GM23338 (cell line): ENCODE results near the gene CREB3L2. TPM values are rescaled to one million over a fixed set of nuclear protein-coding genes. Genes with fewer than 3 reads are reported as not detected.

Experiments
- ATAC-seq: fragments of 200-7000 bp; cut with Tn5 transposase; 3 replicates; pipeline ENCODE4 v1.9.1; 2020
- DNase-seq: peaks from one replicate; pipeline ENCODE4 v3.0.0-alpha.2; 2015; ENCODE audit warnings: low spot score
- H2AFZ ChIP-seq: fragments of 200-600 bp; sonication (generic); 2 replicates; pipeline ENCODE4 v1.8.0; 2016; ENCODE audit warnings: antibody characterized with exemption, mild to moderate bottlenecking, moderate library complexity
- H3F3A ChIP-seq: fragments of 200-600 bp; sonication (generic); replicated peaks from 2 replicates; pipeline ENCODE4 v1.8.0; 2017; ENCODE audit warnings: antibody characterized with exemption, mixed run types, low read depth
- H3K27ac ChIP-seq: fragments of 200-600 bp; sonication (generic); 2 replicates; pipeline ENCODE4 v1.6.1; 2016; ENCODE audit warnings: low read depth
- H3K27me3 ChIP-seq: fragments of 200-600 bp; sonication (generic); 2 replicates; pipeline ENCODE4 v1.8.0; 2016; ENCODE audit warnings: mild to moderate bottlenecking, mixed run types, moderate library complexity; ENCODE audit not compliant: insufficient read depth
- H3K36me3 ChIP-seq: fragments of 200-600 bp; sonication (generic); 2 replicates; pipeline ENCODE4 v1.8.0; 2016; ENCODE audit warnings: mild to moderate bottlenecking; ENCODE audit not compliant: insufficient read depth
- H3K4me1 ChIP-seq: fragments of 200-600 bp; sonication (generic); 2 replicates; pipeline ENCODE4 v1.8.0; 2016; ENCODE audit warnings: mild to moderate bottlenecking, moderate library complexity; ENCODE audit not compliant: insufficient read depth
- H3K4me2 ChIP-seq: fragments of 200-600 bp; sonication (generic); 2 replicates; pipeline ENCODE4 v1.7.1; 2017; ENCODE audit warnings: mixed run types
- H3K4me3 ChIP-seq: fragments of 200-600 bp; sonication (generic); 2 replicates; pipeline ENCODE4 v1.6.1; 2016; ENCODE audit warnings: mixed run types
- H3K79me2 ChIP-seq: fragments of 200-600 bp; sonication (generic); replicated peaks from 2 replicates; pipeline ENCODE4 v1.8.0; 2017; ENCODE audit warnings: mild to moderate bottlenecking; ENCODE audit not compliant: insufficient read depth
- H3K9me2 ChIP-seq: fragments of 200-600 bp; sonication (generic); 2 replicates; pipeline ENCODE4 v1.8.0; 2017; ENCODE audit not compliant: insufficient read depth
- H4K20me1 ChIP-seq: fragments of 200-600 bp; sonication (generic); replicated peaks from 2 replicates; pipeline ENCODE4 v1.8.0; 2017; ENCODE audit warnings: mild to moderate bottlenecking; ENCODE audit not compliant: insufficient read depth
- H3K27ac Mint-ChIP-seq: 2 replicates; pipeline ENCODE4 v1.8.0; 2020; ENCODE audit warnings: inconsistent platforms, mild to moderate bottlenecking, moderate library complexity, mixed read lengths
- H3K27me3 Mint-ChIP-seq: 3 replicates; pipeline ENCODE4 v1.8.0; 2022; ENCODE audit warnings: low read depth, mild to moderate bottlenecking, moderate library complexity, mixed read lengths, inconsistent platforms; ENCODE audit not compliant: insufficient read depth, poor library complexity
- H3K36me3 Mint-ChIP-seq: 3 replicates; pipeline ENCODE4 v1.8.0; 2021; ENCODE audit warnings: low read depth, mild to moderate bottlenecking, inconsistent platforms, moderate library complexity, mixed read lengths
- H3K4me1 Mint-ChIP-seq: 3 replicates; pipeline ENCODE4 v1.8.0; 2020; ENCODE audit warnings: mild to moderate bottlenecking, inconsistent platforms, mixed read lengths
- H3K4me3 Mint-ChIP-seq: 3 replicates; pipeline ENCODE4 v1.8.0; 2021; ENCODE audit warnings: moderate library complexity, mild to moderate bottlenecking, inconsistent platforms, mixed read lengths
- H3K9me3 Mint-ChIP-seq: 3 replicates; pipeline ENCODE4 v1.8.0; 2020; ENCODE audit warnings: moderate library complexity, mild to moderate bottlenecking, inconsistent platforms, mixed read lengths
- CREB1 ChIP-seq: fragments of 250-450 bp; sonication (Bioruptor Pico); IDR thresholded peaks from 2 replicates; pipeline ENCODE4 v1.5.0; 2020; ENCODE audit warnings: low read depth, mild to moderate bottlenecking, moderate library complexity
- EZH2phosphoT487 ChIP-seq: fragments of 200-600 bp; sonication (generic); IDR thresholded peaks from one replicate; pipeline ENCODE4 v1.8.1; 2018; ENCODE audit warnings: antibody characterized with exemption; ENCODE audit not compliant: unreplicated experiment
- NANOG ChIP-seq: IDR thresholded peaks from 2 replicates; pipeline ENCODE4 v1.6.1; 2016; ENCODE audit warnings: antibody characterized with exemption, borderline replicate concordance
- POLR2AphosphoS5 ChIP-seq: IDR thresholded peaks from 2 replicates; pipeline ENCODE4 v1.6.1; 2016; ENCODE audit warnings: antibody characterized with exemption, low read depth
- ZNF114 ChIP-seq: fragments of 250-450 bp; sonication (Bioruptor Pico); IDR thresholded peaks from 2 replicates; pipeline ENCODE4 v1.5.0; 2020; ENCODE audit warnings: mild to moderate bottlenecking, moderate library complexity
- polyA plus RNA-seq: library from polyadenylated mRNA; unstranded; fragments of >200 nt; fragmentation: Nextera tagmentation; extraction: Ambion mirVana; gene quantifications from 2 replicates; pipeline ENCODE4 v1.2.1, GENCODE V29; 2016
- total RNA-seq: library from RNA; depleted of rRNA; stranded (reverse); fragments of >200 nt; shearing (Covaris generic); gene quantifications from 2 replicates; pipeline ENCODE4 v1.2.3, GENCODE V29; 2014
- TF ChIP-seq, protein P1 (sequence below): fragments of 250-450 bp; sonication (Bioruptor Pico); IDR thresholded peaks from 2 replicates; pipeline ENCODE4 v1.5.0; 2020; ENCODE audit warnings: mild to moderate bottlenecking, moderate library complexity
- TF ChIP-seq, protein P2 (sequence below), 2 experiments: fragments of 200-600 bp in 1 of 2; sonication (generic) in 1 of 2; conservative IDR thresholded peaks; 2 replicates each; pipeline versions ENCODE4 v1.5.1 to v1.6.1; 2016 to 2017; ENCODE audit warnings: antibody characterized with exemption in 2 of 2, low read depth in 2 of 2, mild to moderate bottlenecking in 2 of 2, moderate library complexity in 1 of 2
- TF ChIP-seq, protein P3 (sequence below): IDR thresholded peaks from 2 replicates; pipeline ENCODE4 v1.6.1; 2016; ENCODE audit warnings: antibody characterized with exemption

The CREB3L2 gene
- total and polyA plus RNA-seq, 2 experiments from 2014 or later = 14.5 to 27.1 TPM

DNA sequence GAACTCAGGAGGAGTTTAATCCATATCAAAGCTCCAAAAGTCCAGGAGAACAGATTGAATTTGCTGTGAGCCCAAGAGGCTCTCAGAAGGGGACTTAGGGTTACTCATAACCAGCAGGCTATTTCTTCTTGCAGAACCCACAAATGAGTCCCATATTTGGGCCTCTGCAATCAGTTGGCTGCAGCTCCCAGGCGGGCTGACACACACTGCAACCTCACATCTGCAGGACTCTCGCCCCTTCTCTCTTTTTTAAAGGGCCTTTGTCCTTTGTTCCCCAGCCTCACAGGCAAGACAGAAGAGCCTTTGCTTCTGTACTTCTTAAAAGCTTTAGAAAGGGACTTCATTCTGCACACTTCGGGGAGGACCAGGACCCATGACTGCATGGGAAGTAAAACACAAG lies 26.7 kb downstream of the CREB3L2 start (continued):
- TF ChIP-seq, protein P1, sequence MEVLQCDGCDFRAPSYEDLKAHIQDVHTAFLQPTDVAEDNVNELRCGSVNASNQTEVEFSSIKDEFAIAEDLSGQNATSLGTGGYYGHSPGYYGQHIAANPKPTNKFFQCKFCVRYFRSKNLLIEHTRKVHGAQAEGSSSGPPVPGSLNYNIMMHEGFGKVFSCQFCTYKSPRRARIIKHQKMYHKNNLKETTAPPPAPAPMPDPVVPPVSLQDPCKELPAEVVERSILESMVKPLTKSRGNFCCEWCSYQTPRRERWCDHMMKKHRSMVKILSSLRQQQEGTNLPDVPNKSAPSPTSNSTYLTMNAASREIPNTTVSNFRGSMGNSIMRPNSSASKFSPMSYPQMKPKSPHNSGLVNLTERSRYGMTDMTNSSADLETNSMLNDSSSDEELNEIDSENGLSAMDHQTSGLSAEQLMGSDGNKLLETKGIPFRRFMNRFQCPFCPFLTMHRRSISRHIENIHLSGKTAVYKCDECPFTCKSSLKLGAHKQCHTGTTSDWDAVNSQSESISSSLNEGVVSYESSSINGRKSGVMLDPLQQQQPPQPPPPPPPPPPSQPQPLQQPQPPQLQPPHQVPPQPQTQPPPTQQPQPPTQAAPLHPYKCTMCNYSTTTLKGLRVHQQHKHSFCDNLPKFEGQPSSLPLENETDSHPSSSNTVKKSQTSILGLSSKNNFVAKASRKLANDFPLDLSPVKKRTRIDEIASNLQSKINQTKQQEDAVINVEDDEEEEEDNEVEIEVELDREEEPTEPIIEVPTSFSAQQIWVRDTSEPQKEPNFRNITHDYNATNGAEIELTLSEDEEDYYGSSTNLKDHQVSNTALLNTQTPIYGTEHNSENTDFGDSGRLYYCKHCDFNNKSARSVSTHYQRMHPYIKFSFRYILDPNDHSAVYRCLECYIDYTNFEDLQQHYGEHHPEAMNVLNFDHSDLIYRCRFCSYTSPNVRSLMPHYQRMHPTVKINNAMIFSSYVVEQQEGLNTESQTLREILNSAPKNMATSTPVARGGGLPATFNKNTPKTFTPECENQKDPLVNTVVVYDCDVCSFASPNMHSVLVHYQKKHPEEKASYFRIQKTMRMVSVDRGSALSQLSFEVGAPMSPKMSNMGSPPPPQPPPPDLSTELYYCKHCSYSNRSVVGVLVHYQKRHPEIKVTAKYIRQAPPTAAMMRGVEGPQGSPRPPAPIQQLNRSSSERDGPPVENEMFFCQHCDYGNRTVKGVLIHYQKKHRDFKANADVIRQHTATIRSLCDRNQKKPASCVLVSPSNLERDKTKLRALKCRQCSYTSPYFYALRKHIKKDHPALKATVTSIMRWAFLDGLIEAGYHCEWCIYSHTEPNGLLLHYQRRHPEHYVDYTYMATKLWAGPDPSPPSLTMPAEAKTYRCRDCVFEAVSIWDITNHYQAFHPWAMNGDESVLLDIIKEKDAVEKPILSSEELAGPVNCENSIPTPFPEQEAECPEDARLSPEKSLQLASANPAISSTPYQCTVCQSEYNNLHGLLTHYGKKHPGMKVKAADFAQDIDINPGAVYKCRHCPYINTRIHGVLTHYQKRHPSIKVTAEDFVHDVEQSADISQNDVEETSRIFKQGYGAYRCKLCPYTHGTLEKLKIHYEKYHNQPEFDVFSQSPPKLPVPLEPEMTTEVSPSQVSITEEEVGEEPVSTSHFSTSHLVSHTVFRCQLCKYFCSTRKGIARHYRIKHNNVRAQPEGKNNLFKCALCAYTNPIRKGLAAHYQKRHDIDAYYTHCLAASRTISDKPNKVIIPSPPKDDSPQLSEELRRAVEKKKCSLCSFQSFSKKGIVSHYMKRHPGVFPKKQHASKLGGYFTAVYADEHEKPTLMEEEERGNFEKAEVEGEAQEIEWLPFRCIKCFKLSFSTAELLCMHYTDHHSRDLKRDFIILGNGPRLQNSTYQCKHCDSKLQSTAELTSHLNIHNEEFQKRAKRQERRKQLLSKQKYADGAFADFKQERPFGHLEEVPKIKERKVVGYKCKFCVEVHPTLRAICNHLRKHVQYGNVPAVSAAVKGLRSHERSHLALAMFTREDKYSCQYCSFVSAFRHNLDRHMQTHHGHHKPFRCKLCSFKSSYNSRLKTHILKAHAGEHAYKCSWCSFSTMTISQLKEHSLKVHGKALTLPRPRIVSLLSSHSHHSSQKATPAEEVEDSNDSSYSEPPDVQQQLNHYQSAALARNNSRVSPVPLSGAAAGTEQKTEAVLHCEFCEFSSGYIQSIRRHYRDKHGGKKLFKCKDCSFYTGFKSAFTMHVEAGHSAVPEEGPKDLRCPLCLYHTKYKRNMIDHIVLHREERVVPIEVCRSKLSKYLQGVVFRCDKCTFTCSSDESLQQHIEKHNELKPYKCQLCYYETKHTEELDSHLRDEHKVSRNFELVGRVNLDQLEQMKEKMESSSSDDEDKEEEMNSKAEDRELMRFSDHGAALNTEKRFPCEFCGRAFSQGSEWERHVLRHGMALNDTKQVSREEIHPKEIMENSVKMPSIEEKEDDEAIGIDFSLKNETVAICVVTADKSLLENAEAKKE (CRISPR knock-in tag) = no peak
- TF ChIP-seq EZH2phosphoT487 (no peak), CREB1 (CRISPR knock-in tag) (no peak)
- TF ChIP-seq, protein P2, sequence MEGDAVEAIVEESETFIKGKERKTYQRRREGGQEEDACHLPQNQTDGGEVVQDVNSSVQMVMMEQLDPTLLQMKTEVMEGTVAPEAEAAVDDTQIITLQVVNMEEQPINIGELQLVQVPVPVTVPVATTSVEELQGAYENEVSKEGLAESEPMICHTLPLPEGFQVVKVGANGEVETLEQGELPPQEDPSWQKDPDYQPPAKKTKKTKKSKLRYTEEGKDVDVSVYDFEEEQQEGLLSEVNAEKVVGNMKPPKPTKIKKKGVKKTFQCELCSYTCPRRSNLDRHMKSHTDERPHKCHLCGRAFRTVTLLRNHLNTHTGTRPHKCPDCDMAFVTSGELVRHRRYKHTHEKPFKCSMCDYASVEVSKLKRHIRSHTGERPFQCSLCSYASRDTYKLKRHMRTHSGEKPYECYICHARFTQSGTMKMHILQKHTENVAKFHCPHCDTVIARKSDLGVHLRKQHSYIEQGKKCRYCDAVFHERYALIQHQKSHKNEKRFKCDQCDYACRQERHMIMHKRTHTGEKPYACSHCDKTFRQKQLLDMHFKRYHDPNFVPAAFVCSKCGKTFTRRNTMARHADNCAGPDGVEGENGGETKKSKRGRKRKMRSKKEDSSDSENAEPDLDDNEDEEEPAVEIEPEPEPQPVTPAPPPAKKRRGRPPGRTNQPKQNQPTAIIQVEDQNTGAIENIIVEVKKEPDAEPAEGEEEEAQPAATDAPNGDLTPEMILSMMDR (conservative IDR thresholded peaks at IDR 0.05; ENCODE audit: low read depth in 2 of 2) = no peak

DNA sequence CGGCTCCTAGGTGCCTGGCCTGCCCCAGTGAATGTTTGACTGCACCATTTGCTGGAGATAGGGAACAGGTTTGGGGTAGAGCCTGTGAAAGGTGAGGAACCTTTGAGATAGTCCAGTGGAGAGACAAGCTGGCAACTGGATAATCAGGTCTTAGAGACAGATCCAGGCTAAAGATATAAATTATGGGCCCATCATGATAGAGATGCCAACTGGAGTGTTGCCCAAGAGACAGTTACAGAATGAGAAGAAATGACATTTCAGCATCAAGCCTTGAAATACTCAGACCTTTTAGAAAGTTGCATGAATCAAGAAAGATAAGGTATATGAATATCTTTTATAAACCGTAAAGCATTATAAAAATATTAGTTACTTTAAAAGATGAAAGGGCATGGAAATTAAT lies 27.1 kb downstream of the CREB3L2 start:
- Histone ChIP-seq H4K20me1 (peaks cover 13% of the 10 kb centered on the region), H3K79me2 (peaks cover 95% of the 10 kb centered on the region), H3K27me3 (no peaks in the 10 kb centered on the region), H3K4me1 (peaks cover 11% of the 10 kb centered on the region), H3K36me3 (no peaks in the 10 kb centered on the region), H3K4me3 (no peak overlapping the region), H3K27ac (no peak overlapping the region), H3K9me2 (no peaks in the 10 kb centered on the region), H3K4me2 (no peak overlapping the region), H3F3A (0 out of 2 replicates have a peak, but pooled peaks cover 3% of the 10 kb centered on the region), H2AFZ (no peak overlapping the region)
- Mint-ChIP-seq H3K9me3 (no peaks in the 10 kb centered on the region), H3K27me3 (peaks cover 3% of the 10 kb centered on the region), H3K36me3 (peaks cover 7% of the 10 kb centered on the region; the same call in 2 of the 3 replicates), H3K4me3 (no peak overlapping the region), H3K4me1 (peaks cover 16% of the 10 kb centered on the region; the same call in 2 of the 3 replicates), H3K27ac (no peak overlapping the region)
- ATAC-seq (no peak), DNase-seq (no peak)
- TF ChIP-seq NANOG (no peak), POLR2AphosphoS5 (no peak), ZNF114 (CRISPR knock-in tag) (no peak), CREB1 (CRISPR knock-in tag) (no peak)
- TF ChIP-seq, protein P3, sequence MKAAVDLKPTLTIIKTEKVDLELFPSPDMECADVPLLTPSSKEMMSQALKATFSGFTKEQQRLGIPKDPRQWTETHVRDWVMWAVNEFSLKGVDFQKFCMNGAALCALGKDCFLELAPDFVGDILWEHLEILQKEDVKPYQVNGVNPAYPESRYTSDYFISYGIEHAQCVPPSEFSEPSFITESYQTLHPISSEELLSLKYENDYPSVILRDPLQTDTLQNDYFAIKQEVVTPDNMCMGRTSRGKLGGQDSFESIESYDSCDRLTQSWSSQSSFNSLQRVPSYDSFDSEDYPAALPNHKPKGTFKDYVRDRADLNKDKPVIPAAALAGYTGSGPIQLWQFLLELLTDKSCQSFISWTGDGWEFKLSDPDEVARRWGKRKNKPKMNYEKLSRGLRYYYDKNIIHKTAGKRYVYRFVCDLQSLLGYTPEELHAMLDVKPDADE = no peak
